ENCODE data around the gene LIMS2. TPM values are rescaled to one million over a fixed set of nuclear protein-coding genes. Genes with fewer than 3 reads are reported as not detected.

The LIMS2 gene
- total and polyA plus RNA-seq, 2 of the 8 experiments (the other 6 are each of a cell fraction or from before 2014, with no cell fraction given): 3.3 to 4.8 TPM

GRCh38 chr2:127637725-127638252 lies 37.5 kb downstream of the LIMS2 start:
- DNase-seq (ENCODE audit: low read depth in 1 of 2, low spot score in 2 of 2) (peak in 1 of 2 experiments; percentile 61), FAIRE-seq (no peak)
- peak overlapping the region; percentile 75; the same call in 1 of the 2 replicates for H3K18ac ChIP-seq (ENCODE audit: extremely low read depth, low read length)
- no peaks in the 10 kb centered on the region for H3K79me2 ChIP-seq (ENCODE audit: control insufficient read depth in 1 of 2, insufficient read depth in 2 of 2, low read length in 2 of 2)
- peaks cover 0 to 19% (median 7%) of the 10 kb centered on the region in 4 experiments; a peak in 6 of 7 replicates for H3K4me1 ChIP-seq (replicated peaks in 1 of 4; ENCODE audit: control insufficient read depth in 3 of 4, insufficient read depth in 4 of 4, low read length in 3 of 4)
- peak overlapping the region; percentile 84 for H4K91ac ChIP-seq (replicated peaks; ENCODE audit: insufficient read length, low read length)
- H2BK5ac ChIP-seq (ENCODE audit: low read depth, low read length): peak overlapping the region; percentile 47; the same call in 1 of the 2 replicates
- H3K23me2 ChIP-seq (ENCODE audit: low read depth, low read length): no peaks in the 10 kb centered on the region
- ChIA-PET POLR2A (ENCODE audit: partially characterized antibody) (interaction anchor here (3.3 kb wide), 1 partner anchor 111 kb away, joined by 10 read pairs; the partner anchor contains the start of gene IWS1), CTCF (ENCODE audit: partially characterized antibody) (interaction anchor here (1.0 to 9.8 kb wide), 7 partner anchors 10 to 54 kb away, joined by 3 to 114 read pairs (median 3); no protein-coding TSS in a partner anchor)
- no peaks in the 10 kb centered on the region for H4K20me1 ChIP-seq (replicated peaks in 1 of 2; ENCODE audit: control insufficient read depth in 1 of 2, insufficient read depth in 2 of 2, low read length in 2 of 2)
- H4K5ac ChIP-seq (ENCODE audit: insufficient read length, low read depth, low read length): no peak overlapping the region
- no peak overlapping the region for H3K23ac ChIP-seq (ENCODE audit: insufficient read length)
- H2BK20ac ChIP-seq (ENCODE audit: low read length): peak overlapping the region; percentile 43; the same call in 1 of the 2 replicates
- H4K8ac ChIP-seq (ENCODE audit: extremely low read depth, insufficient read depth, low read length): peak overlapping the region; percentile 69; the same call in 1 of the 2 replicates
- H3K9me3 ChIP-seq (ENCODE audit: insufficient read depth in 2 of 2, low read depth in 1 of 2, low read length in 1 of 2): no peaks in the 10 kb centered on the region
- H3K4me2 ChIP-seq (ENCODE audit: insufficient read depth in 1 of 2, low read depth in 2 of 2, low read length in 2 of 2): peak overlapping the region; percentile 39 to 54; a peak in 3 of 4 replicates
- H2BK120ac ChIP-seq (replicated peaks; ENCODE audit: low read depth, low read length): no peak overlapping the region
- no peak overlapping the region for H3K27ac ChIP-seq (ENCODE audit: low read depth, low read length)
- H3K9ac ChIP-seq (replicated peaks in 1 of 4; ENCODE audit: extremely low read depth in 1 of 4, low read depth in 3 of 4, low read length in 3 of 4): no peak overlapping the region; a peak in 1 of 7 replicates
- H2AK5ac ChIP-seq (ENCODE audit: low read depth, low read length): peak overlapping the region; percentile 53; the same call in 1 of the 2 replicates
- peak overlapping the region; percentile 87 for H3K4ac ChIP-seq (replicated peaks; ENCODE audit: insufficient read length, low read depth, low read length)
- no peaks in the 10 kb centered on the region for H3K27me3 ChIP-seq (replicated peaks in 1 of 4; ENCODE audit: control insufficient read depth in 3 of 4, extremely low read depth in 1 of 4, insufficient read depth in 3 of 4, low read length in 3 of 4)
- H3K56ac ChIP-seq (replicated peaks; ENCODE audit: insufficient read length, low read depth, low read length): no peak overlapping the region
- no peak for TF ChIP-seq FOSL1 (IDR thresholded peaks at IDR 0.05; ENCODE audit: insufficient read depth, low read depth, low read length)
- TF ChIP-seq RBBP5 (IDR thresholded peaks at IDR 0.05; ENCODE audit: borderline replicate concordance, low read depth, low read length): 0 out of 2 replicates have a peak, but pooled peaks have one; percentile 18
- H2BK15ac ChIP-seq (ENCODE audit: low read length): no peak overlapping the region
- H3K4me3 ChIP-seq (ENCODE audit: extremely low read depth in 1 of 4, insufficient read depth in 2 of 4, low read depth in 3 of 4, low read length in 4 of 4): peak overlapping the region in 1 of 4 experiments; percentile 2; a peak in 1 of 8 replicates
- H3K14ac ChIP-seq (ENCODE audit: insufficient read length): no peak overlapping the region
- H2AFZ ChIP-seq (ENCODE audit: low read length): no peak overlapping the region
- 72% methylated on average over 8 of the region's 8 CpGs; no CpG with 5 or more reads in 1 of the 2 experiments for WGBS, 2 experiments (ENCODE audit: extremely low coverage in 1 of 2, insufficient coverage in 1 of 2, insufficient read length in 1 of 2, insufficient replicate concordance in 2 of 2, low coverage in 1 of 2, low lambda C conversion rate in 2 of 2, missing lambda C conversion rate in 1 of 2)
- no peaks in the 10 kb centered on the region for H3K79me1 ChIP-seq (ENCODE audit: low read depth, low read length)
- peak overlapping the region; percentile 95; the same call in 1 of the 2 replicates for H2BK12ac ChIP-seq (ENCODE audit: low read depth, low read length)
- H3K36me3 ChIP-seq (ENCODE audit: control insufficient read depth in 2 of 4, insufficient read depth in 4 of 4, low read length in 3 of 4): no peaks in the 10 kb centered on the region
